ENCODE results near the gene PDE9A.
"Not testable (repeated sequence)": the region's sequence is repeated elsewhere in the genome, so short reads cannot be mapped to it uniquely, and the experiment has no call there.

PDE9A gene

GRCh38 chr21:42624936-42625335, 28.5 kb upstream of the PDE9A start:
- no peak for DNase-seq

GRCh38 chr21:42626171-42626570, 27.2 kb upstream of the PDE9A start:
- DNase-seq = no peak

DNA sequence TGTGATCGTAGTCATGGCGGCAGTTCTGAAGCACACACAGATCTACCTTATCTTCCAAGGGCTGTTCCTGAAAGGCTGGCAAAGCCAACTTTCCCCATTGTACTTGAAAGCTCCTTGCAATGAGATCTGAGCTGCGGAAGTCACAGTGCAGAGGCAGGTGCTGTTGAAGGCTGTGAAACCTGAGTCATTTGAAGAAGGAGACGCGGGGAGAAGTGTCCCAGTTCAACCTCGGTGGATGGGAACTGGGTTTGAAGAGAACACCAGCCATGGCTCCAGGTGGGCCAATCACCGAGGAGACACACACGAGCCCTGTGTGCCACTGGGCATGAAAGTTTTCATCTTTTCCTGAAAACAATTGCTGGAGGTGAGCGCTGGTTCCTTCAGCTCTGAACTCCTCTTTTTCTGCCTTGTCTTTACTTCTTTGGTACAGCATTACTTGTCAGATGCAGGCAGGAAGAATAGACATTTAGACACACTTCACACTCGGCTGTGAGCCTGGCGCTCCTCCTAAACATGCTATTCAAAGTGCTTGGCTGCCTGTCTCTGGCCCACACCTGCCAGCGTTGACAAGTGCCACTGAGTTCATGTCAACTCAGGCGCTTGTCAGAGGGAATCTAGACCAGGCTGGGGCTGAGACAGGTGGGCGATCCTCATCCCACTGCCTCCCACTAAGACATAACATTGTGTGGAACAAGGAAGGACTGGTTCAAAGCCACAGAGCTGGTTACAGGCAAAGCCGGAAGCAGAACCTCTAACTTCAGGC, 25.7 kb upstream of the PDE9A start:
- DNase-seq = no peak

DNA sequence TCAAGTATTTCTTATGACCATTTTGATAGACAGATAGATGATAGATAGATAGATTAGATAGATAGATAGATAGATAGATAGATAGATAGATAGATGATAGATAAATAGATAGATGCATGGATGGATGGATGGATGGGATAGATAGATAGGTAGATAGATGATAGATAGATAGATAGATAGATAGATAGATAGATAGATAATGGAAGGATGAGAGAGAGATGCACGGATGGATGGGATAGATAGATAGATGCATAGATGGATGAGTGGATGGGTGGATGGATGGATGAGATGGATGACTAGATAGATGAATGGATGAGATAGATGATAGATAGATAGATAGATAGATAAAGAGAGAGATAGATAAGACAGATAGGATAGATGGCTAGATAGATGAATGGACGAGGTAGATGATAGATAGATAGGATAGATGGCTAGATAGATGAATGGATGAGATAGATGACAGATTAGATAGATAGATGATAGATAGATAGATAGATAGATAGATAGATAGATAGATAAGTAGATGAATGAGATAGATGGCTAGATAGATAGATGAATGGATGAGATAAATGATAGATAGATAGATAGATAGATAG, 24.9 kb upstream of the PDE9A start:
- not testable (repeated sequence) for DNase-seq

DNA sequence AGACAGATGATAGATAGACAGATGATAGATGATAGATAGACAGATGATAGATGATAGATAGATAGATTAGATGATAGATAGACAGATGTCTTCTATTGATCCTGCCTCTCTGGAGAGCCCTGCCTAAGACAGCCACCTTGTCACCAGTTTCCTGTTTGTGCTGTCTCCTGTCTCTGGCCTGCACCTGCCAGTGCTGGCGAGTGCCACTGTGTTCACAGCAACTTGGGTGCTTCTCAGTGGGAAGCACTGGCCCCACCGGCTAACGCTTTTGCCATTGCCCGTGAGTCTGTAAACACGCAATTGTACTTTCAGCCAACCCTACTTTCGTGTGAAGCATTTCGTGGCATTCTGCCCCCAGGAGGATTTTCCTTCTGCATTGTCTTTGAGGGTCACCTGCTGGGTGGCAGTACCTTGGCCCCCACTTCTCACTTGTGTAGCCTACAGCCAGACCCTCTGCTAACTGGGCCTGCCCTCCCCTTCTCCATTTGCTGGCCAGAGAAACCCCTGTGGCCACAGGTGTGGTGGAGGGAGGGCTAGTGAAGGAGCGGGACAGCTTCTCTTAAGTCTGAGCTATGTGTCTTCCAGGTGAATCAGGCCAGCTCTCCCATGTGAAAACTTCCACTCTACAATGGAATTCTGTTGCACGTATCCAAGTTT, 23.4 kb upstream of the PDE9A start:
- no peak for DNase-seq

DNA sequence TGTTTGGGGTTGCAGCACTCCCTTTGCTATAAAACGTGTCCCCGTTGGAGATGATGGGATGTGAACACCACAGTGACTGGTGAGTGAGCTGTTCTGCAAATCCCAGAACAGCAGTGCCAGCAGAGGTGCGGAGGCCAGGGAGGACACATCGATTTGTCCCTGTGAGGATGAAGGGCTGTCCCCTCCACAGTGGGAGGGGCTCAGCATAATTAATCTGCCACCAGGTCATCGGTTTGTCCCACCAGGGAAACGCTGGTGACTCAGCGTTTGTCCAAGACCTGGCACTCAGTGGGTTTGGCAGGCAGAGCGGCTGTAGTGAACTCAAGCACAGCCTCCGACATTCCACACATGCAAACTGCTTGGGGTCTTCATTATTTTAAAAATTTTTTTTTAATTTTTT, 22.8 kb upstream of the PDE9A start:
- DNase-seq = no peak

DNA sequence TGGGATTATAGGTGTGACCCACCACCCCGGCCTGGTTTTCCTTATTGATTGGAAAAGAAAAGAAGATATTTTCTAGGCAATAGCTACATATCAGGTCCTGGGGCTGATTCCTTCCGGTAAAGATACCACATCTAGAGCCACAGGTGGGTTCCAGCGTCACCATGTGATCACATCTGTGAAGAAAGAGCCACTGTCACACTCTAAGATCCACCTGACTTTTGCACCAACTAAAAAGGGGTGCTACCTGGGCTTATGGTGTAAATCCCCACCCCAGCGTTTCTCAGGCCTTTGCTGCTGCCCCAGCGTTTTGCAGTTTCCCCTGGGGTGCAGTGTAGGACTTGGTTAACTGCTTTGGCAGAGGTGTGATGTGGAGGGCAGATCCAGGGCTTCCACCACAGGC, 22.3 kb upstream of the PDE9A start:
- no peak for DNase-seq

GRCh38 chr21:42632336-42632751, 21.1 kb upstream of the PDE9A start:
- no peak for DNase-seq

- no peak for DNase-seq
These were observed 20.4 kb upstream of the PDE9A start for GRCh38 chr21:42632771-42633690.

- no peak for DNase-seq
These were observed 19.6 kb upstream of the PDE9A start for GRCh38 chr21:42633858-42634257.

DNA sequence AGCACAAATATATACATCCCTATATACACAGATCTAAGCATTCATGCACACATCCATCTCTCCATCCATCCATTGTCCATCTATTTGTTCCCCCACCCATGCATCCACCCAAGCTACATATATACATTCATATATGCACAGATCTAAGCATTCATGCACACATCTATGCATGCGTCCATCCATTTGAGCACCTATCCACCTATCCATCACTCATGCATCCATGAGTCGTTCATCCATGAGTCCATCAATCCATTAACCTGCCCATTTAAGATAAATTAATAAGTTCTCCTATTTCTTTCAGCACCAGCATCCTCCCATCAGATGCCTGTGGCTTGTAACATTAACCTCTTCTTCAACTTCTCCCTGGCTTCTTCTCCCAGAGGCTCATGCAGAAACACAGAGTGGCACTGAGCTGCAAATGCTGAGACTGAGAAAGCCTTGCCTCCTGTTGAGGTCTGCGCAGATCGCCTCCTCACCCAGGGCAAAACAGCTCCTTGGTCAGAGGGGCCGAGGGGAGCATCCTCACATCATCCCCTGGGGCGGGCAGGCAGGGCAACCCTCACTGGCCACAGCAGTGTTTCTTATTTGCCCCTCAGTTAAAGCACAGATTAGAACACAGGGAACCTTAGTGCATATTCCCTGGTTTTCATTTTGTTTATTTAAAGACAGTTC, 17.4 kb upstream of the PDE9A start:
- no peak for DNase-seq

DNA sequence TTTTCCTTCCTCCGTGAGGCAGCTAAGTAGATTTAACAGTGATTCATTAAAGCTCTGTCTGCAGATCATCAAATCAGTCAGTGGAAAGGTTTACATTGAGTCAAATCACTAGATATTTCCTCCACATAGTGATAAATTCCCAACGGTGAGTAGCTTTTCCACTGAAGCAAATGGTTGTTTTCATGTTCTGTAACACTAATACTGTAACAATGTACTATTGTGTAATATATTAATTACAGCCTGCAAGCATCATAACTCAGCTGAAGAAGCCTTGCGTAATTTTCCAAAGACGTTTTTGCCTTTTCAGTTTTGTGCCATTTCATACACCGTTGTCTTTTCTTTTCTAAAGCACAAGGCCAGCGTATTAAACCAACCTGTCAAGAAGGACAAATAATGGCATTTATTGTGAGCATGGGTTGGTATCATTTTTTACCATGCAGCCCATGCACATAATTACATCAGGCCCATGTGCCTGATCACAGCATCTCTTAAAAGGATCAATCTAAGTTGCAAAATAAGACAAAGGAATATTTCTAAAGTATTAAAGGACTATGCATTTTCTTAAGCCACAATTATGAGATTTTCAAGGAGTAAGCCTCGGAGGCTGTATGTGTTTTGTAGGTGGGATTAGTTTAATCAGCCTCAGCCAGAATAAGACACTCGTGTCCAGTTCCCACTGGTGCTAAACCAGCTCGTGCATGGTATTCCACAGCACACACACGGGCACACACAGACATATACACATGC, 16.7 kb upstream of the PDE9A start:
- DNase-seq = no peak

DNA sequence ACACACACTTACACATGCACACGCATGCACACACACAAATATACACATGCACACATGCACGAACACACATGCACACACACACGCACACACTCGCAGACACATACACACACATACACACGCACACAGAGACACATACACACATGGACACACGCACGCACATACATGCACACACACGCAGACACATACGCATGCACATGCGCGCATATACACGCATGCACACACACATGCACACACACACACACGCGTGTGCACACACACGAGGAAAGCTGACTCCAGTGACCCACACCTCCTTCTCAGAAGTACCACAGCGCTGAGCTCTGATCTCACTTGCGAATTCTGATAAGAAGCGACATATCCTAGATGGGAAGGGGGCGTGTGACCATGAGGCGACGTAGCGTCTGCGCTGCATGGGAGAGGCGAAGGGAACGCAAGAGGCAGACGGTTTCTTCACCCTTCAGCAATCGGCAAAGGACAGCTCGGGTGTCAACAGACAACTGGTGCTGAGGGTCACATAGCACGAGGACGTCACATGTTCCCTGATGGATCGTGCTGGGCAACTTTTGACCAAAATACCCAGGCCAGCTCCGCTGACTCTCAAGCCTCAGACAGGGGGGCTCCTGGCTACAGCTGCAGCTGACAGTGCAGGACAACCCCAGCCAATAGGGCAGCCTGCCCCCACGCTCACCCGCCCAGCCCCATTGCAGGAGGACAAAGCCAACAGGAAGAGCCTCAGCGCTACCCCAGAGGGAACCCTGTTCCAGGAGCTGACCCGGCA, 16.0 kb upstream of the PDE9A start:
- DNase-seq = no peak

- no peak for DNase-seq
These were observed 15.1 kb upstream of the PDE9A start for GRCh38 chr21:42638266-42638863.

GRCh38 chr21:42639646-42640152, 13.7 kb upstream of the PDE9A start:
- no peak for DNase-seq

DNA sequence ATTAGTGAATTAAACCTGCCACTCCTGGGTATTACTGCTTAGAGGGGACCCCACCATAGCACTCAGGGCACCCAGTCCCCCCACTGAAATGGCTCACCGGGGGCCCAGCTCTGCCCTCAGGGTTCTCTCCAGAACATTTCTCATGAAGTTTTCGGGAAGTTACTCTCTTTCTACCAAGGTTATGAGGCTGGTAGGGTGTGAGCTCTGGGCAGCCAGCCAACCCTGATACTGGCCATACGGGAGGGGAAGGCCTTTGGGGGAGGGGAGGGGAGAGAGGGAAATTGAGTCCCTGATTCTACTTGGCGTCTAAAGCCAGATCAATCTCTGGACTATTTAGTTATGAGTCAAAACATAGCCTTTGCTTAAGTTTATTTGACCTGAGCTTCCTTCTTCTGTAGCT, 12.9 kb upstream of the PDE9A start:
- no peak for DNase-seq

DNA sequence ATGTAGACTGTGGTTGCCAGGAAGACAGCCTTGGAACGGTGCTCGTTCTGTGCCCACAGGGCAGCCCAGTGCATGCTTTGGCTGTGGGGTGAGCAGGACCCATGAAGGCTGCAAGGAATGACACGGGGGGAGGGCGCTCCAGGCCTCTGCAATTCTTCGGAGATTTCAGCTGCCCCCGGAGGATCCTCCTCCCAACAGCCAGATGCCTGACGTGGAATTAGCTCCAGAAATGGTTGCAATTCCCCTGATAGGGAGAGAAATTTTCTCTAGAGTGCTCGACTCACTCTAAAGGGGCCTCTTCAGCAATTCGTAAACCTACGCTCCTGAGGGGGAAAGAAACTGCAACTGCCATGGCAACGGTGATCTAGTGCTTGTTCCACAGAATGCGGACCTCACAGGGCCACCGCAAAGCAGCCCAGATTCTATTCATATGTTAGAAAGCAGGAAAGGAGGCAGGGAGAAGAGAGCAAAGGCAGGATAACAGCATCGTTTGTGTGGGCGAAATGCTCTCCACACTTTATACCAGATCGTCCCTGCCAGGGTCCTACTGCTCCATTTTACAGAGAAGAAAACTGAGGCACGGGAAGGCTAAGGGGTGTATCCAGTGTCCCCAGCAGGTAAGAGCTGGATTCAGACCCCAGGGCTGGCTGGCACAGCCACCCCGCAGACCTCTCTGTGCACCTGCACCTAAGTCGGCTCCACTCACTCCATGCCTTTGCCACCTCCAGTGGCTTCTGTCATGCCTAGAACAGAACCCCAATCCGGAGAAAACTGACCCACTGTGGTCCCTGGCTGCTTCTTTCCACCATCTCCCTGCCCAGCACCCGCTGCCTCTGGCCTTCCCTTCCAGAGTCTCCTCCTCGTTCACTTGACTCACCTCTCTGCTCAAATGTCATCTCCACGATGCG, 11.9 kb upstream of the PDE9A start:
- no peak for DNase-seq

- DNase-seq = no peak
These were observed 11.1 kb upstream of the PDE9A start for GRCh38 chr21:42642219-42642745.

Data from NCI-H2107 (cell line).